Activated T-cell treated with anti-CD3 and anti-CD28 coated beads for 4 hours (primary cell): ENCODE measurements around the gene ASPSCR1.

Source experiments
- DNase-seq: peaks from one replicate; pipeline ENCODE4 v3.0.0-alpha.2; 2020

The ASPSCR1 gene

GRCh38 chr17:81983011-81983638 lies 5.7 kb downstream of the ASPSCR1 start:
- no peak for DNase-seq

- no peak for DNase-seq
Observed at GRCh38 chr17:81983639-81984373, 6.4 kb downstream of the ASPSCR1 start.

- no peak for DNase-seq
Observed at GRCh38 chr17:81984773-81985410, 7.5 kb downstream of the ASPSCR1 start.

- no peak for DNase-seq
Observed at GRCh38 chr17:81986606-81987005, 9.2 kb downstream of the ASPSCR1 start.

- no peak for DNase-seq
Observed at GRCh38 chr17:81987161-81987770, 9.8 kb downstream of the ASPSCR1 start.

- no peak for DNase-seq
Observed at GRCh38 chr17:81990836-81991683, 13.6 kb downstream of the ASPSCR1 start.

GRCh38 chr17:81991684-81992305 lies 14.4 kb downstream of the ASPSCR1 start:
- no peak for DNase-seq

GRCh38 chr17:81992306-81993102 lies 15.1 kb downstream of the ASPSCR1 start:
- no peak for DNase-seq

GRCh38 chr17:81993729-81994592 lies 16.5 kb downstream of the ASPSCR1 start:
- DNase-seq: no peak

- no peak for DNase-seq
Observed at GRCh38 chr17:81994593-81995462, 17.4 kb downstream of the ASPSCR1 start.

GRCh38 chr17:81995463-81996231 lies 18.2 kb downstream of the ASPSCR1 start:
- DNase-seq: no peak

- no peak for DNase-seq
Observed at GRCh38 chr17:81996232-81996756, 18.9 kb downstream of the ASPSCR1 start.

- no peak for DNase-seq
Observed at GRCh38 chr17:81996757-81997441, 19.5 kb downstream of the ASPSCR1 start.

GRCh38 chr17:81998212-81998611 lies 20.8 kb downstream of the ASPSCR1 start:
- no peak for DNase-seq

- no peak for DNase-seq
Observed at GRCh38 chr17:81998691-81999438, 21.4 kb downstream of the ASPSCR1 start.

- no peak for DNase-seq
Observed at GRCh38 chr17:81999587-81999975, 22.2 kb downstream of the ASPSCR1 start.
